Activated T-cell treated with anti-CD3 and anti-CD28 coated beads, Interleukin-2, amount 50 U/mL, for 4 hours (primary cell): ENCODE measurements around the gene TLR6. TPM values are rescaled to one million over a fixed set of nuclear protein-coding genes. Genes with fewer than 3 reads are reported as not detected.

Source experiments
- ATAC-seq, 2 donors: fragments of 200-7000 bp; cut with Tn5 transposase; one replicate each; pipeline ENCODE4 v1.10.0; 2021
- DNase-seq: peaks from one replicate; pipeline ENCODE4 v3.0.0-alpha.2; 2020
- H3K27me3 Mint-ChIP-seq: one replicate; pipeline ENCODE4 v1.8.0; 2021; ENCODE audit warnings: low read depth, mixed read lengths
- H3K36me3 Mint-ChIP-seq: one replicate; pipeline ENCODE4 v1.8.0; 2022; ENCODE audit warnings: mixed read lengths; ENCODE audit not compliant: insufficient read depth
- H3K4me1 Mint-ChIP-seq: one replicate; pipeline ENCODE4 v1.8.0; 2021; ENCODE audit warnings: low read depth, mixed read lengths
- H3K4me3 Mint-ChIP-seq: one replicate; pipeline ENCODE4 v1.8.0; 2021; ENCODE audit warnings: mild to moderate bottlenecking, moderate library complexity, mixed read lengths
- H3K9me3 Mint-ChIP-seq: one replicate; pipeline ENCODE4 v1.8.0; 2021; ENCODE audit warnings: mixed read lengths
- total RNA-seq, 3 donors: library from RNA; stranded (reverse); gene quantifications; one replicate each; pipeline ENCODE4 v1.2.1, GENCODE V29; 2021

TLR6 gene
- total RNA-seq, 3 donors from 2014 or later = 0.73 to 1.9 (median 0.95) TPM

DNA sequence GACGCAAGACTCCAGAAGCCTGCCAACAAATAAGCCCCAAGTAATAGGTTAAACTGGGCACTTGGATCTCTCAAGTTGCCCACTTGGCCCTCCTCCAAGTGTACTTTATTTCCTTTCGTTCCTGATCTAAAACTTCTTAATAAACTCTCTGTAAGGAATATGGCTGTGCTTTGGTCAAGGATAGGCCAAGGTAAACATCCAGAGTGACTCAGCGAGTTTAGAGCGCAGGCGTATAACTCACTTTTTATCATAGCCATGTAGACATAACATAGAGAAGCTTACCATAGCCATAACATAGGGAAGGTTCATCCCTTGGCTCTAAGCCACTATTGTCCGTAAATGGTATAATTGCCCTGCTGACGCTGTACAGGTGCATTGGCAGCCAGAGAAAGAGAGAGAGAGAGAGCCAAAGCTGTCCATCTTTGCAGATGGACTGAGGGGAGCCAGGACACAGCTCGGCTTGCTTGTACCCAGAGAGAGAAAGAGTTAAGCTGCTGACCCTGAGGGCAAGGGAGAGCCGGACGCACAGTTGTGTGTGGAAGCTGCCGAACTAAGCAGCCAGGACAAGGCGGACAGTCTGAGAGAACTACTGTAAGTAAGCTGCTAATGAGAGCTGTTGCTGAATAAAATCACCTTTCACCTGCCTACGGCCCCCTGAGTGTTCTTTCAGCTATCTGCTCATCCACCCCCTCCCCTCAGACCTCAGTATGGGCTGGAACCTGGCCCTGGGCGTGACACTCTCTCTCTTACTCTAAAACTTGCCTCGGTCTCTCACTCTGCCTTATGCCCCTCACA is 53.9 kb downstream of the TLR6 start:
- Mint-ChIP-seq H3K36me3 (peaks cover 51% of the 10 kb centered on the region), H3K27me3 (no peaks in the 10 kb centered on the region), H3K4me1 (peaks cover 43% of the 10 kb centered on the region), H3K9me3 (peaks cover 35% of the 10 kb centered on the region), H3K4me3 (peak overlapping the region; percentile 42)
- DNase-seq = no peak
- no peak for ATAC-seq

- Mint-ChIP-seq H3K4me3 (no peak overlapping the region), H3K36me3 (peaks cover 61% of the 10 kb centered on the region), H3K9me3 (peaks cover 43% of the 10 kb centered on the region), H3K27me3 (no peaks in the 10 kb centered on the region), H3K4me1 (peaks cover 40% of the 10 kb centered on the region)
- ATAC-seq = no peak
- no peak for DNase-seq
Observed at GRCh38 chr4:38800961-38801450, 55.6 kb downstream of the TLR6 start.

- Mint-ChIP-seq H3K4me1 (peaks cover 34% of the 10 kb centered on the region), H3K4me3 (no peak overlapping the region), H3K36me3 (peaks cover 66% of the 10 kb centered on the region), H3K27me3 (no peaks in the 10 kb centered on the region), H3K9me3 (peaks cover 46% of the 10 kb centered on the region)
- no peak for ATAC-seq
- no peak for DNase-seq
Observed at GRCh38 chr4:38800366-38800765, 56.3 kb downstream of the TLR6 start.

DNA sequence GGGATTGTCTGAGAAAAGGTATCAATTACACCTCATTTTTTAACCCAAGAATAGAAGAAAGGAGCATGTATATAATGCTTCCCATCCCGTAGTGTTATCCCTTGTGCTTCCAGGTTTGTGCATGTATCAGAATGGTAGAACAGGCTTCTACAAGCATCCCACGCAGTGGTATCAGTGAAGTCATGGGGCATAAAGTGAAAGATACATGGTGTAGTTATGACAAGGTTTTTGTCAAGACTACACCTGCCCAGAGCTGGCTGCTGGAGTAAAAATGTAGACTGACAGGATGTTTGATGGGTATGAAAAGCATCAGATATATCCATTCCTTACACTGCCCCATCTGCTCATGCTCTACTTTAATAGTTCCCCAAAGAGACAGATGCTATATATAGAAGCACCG is 61.5 kb downstream of the TLR6 start:
- no peak for ATAC-seq
- Mint-ChIP-seq H3K4me1 (peaks cover 6% of the 10 kb centered on the region), H3K27me3 (no peaks in the 10 kb centered on the region), H3K4me3 (no peak overlapping the region), H3K36me3 (peaks cover 52% of the 10 kb centered on the region), H3K9me3 (peaks cover 56% of the 10 kb centered on the region)
- DNase-seq = no peak

- H3K36me3 Mint-ChIP-seq = peaks cover 42% of the 10 kb centered on the region
- peaks cover 52% of the 10 kb centered on the region for H3K9me3 Mint-ChIP-seq
- peaks cover 4% of the 10 kb centered on the region for H3K4me1 Mint-ChIP-seq
- no peak overlapping the region for H3K4me3 Mint-ChIP-seq
- no peak for ATAC-seq
- H3K27me3 Mint-ChIP-seq = no peaks in the 10 kb centered on the region
- no peak for DNase-seq
Observed at GRCh38 chr4:38794051-38794450, 62.6 kb downstream of the TLR6 start.

DNA sequence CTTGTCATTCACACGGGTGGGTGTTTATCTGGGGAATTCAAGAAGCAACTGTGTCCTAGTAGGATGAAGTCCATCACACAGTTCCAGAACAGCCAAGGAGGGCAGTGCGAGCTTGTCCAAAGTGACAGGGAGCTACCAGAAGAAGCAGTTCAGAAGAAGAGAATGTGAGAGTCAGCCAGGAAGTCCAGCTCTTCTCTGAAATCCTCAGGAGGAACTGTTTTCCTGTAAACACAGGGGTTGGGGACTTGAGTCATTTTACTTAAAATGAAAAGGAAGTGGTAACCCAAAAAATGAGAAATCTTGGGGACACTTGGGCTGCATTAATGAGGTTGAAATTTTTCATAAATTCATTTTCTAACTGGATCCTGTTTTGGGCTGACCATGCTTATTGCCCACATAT is 65.6 kb downstream of the TLR6 start:
- DNase-seq = no peak
- Mint-ChIP-seq H3K4me1 (peaks cover 4% of the 10 kb centered on the region), H3K4me3 (no peak overlapping the region), H3K36me3 (peaks cover 20% of the 10 kb centered on the region), H3K27me3 (no peaks in the 10 kb centered on the region), H3K9me3 (peaks cover 43% of the 10 kb centered on the region)
- ATAC-seq = no peak

GRCh38 chr4:38788317-38788716 is 68.3 kb downstream of the TLR6 start:
- Mint-ChIP-seq H3K36me3 (peaks cover 6% of the 10 kb centered on the region), H3K4me1 (peaks cover 4% of the 10 kb centered on the region), H3K9me3 (peaks cover 20% of the 10 kb centered on the region), H3K27me3 (no peaks in the 10 kb centered on the region), H3K4me3 (no peak overlapping the region)
- ATAC-seq (no peak), DNase-seq (no peak)

GRCh38 chr4:38787693-38788092 is 68.9 kb downstream of the TLR6 start:
- ATAC-seq (no peak), DNase-seq (no peak)
- Mint-ChIP-seq H3K4me1 (peaks cover 6% of the 10 kb centered on the region), H3K36me3 (peaks cover 6% of the 10 kb centered on the region), H3K4me3 (no peak overlapping the region), H3K9me3 (peaks cover 19% of the 10 kb centered on the region), H3K27me3 (peaks cover 2% of the 10 kb centered on the region)

DNA sequence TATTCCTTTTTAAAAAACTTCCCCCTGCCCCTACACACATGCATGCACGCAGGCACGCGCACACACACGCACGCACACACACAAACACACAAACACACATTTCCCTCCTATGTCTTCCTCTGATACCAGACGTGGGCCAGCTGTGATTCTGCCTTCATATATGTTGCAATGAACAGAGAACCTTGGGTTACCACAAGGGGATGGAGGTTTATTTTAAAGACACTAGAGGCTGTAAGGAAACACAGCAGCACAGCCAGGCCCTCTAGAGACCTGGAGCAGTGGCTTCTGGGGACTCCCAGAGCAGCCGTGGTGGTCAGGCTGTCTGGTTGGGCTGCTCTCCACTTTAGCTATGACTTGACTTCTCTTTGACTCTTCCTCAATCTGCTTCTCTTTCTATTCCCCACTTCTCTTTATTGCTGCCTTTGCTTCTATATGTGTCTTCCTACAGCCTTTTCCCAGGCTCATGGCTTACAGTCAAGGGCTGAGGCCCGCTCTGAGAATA is 70.7 kb downstream of the TLR6 start:
- ATAC-seq = no peak
- Mint-ChIP-seq H3K4me1 (peaks cover 7% of the 10 kb centered on the region), H3K4me3 (peak overlapping the region; percentile 44), H3K36me3 (no peaks in the 10 kb centered on the region), H3K27me3 (peaks cover 3% of the 10 kb centered on the region), H3K9me3 (peaks cover 11% of the 10 kb centered on the region)
- no peak for DNase-seq

DNA sequence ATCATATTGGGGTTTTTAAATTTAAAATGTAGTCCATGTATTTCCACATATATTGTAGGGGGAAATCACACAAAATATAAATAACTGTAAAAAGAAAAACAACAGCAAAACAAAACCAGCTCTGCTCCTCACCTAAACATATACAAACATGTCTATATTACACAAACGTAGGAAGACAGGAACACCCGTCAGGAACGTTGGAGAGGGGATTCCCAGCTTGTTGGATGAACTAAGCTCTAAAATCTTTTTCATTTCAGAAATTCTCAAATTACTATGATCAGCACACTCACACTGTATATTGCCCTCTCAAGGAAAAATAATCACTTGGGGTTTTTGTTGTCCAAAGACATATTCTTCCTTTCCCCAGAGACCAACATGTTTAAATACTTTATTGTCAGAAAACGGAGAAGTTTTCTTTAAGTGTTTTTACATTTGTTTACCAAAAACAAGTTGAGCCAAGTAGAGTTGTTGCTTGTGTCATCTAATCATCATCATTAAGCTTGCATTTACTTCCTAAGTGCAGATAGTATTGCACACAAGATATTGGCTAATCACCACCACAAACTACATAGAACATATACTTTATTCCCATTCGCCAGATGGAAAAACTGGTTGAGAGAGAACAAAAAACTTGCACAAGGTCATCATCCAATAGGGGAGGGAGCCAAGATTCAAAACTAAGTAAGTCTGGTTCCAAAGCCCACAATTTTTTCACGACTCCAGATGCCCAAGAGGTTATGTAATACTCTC is 71.4 kb downstream of the TLR6 start:
- Mint-ChIP-seq H3K9me3 (peaks cover 11% of the 10 kb centered on the region), H3K4me1 (peaks cover 4% of the 10 kb centered on the region), H3K36me3 (no peaks in the 10 kb centered on the region), H3K4me3 (no peak overlapping the region), H3K27me3 (peaks cover 3% of the 10 kb centered on the region)
- DNase-seq (no peak), ATAC-seq (no peak)

DNA sequence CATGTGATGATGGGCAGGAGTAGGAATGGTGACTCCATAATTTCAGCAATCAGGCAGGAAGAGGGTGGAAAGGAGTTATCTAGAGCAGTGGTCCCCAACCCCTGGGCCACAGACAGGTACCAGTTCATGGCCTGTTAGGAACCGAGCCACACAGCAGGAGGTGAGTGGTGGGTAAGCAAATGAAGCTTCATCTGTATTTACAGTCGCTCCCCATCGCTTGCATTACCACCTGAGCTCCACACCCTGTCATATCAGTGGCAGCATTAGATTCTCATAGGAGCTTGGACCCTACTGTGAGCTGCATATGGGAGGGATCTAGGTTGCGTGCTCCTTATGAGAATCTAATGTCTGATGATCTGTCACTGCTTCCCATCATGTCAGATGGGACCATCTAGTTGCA is 72.5 kb downstream of the TLR6 start:
- Mint-ChIP-seq H3K4me1 (peaks cover 4% of the 10 kb centered on the region), H3K9me3 (peaks cover 4% of the 10 kb centered on the region)

DNA sequence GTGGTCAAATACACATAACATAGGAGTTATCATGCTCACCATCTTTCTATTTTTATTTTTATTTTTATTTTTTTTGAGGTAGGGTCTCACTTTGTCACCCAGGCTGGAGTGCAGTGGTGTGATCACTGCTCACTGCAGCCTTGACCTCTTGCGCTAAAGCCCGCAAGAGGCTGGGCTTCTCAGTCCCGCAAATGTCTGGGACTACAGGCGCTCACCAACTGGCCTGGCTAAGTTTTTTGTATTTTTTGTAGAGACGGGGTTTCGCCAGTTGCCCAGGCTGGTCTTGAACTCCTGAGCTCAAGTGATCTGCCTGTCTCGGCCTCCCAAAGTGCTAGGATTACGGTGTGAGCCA is 73.5 kb downstream of the TLR6 start:
- ATAC-seq (no peak), DNase-seq (no peak)
- H3K36me3 Mint-ChIP-seq = no peaks in the 10 kb centered on the region
- H3K4me3 Mint-ChIP-seq = no peak overlapping the region
- peaks cover 4% of the 10 kb centered on the region for H3K4me1 Mint-ChIP-seq
- peaks cover 3% of the 10 kb centered on the region for H3K27me3 Mint-ChIP-seq
- H3K9me3 Mint-ChIP-seq = peaks cover 3% of the 10 kb centered on the region

More for the DNA sequence above, 72.5 kb downstream of the TLR6 start:
- DNase-seq (no peak), ATAC-seq (no peak)
- H3K27me3 Mint-ChIP-seq = peaks cover 3% of the 10 kb centered on the region
- no peak overlapping the region for H3K4me3 Mint-ChIP-seq
- H3K36me3 Mint-ChIP-seq = no peaks in the 10 kb centered on the region

GRCh38 chr4:38782452-38783108 is 74.0 kb downstream of the TLR6 start, which contains the start of gene TLR10:
Gene TLR10 (minus strand): TSS chr4:38782990. CDS start chr4:38775590, 7,400 bp downstream.
- peak in 1 of 2 donors; percentile 58 for ATAC-seq
- peak within 1 kb of the TSS; percentile 62 for H3K4me3 Mint-ChIP-seq
- peak; percentile 24 for DNase-seq

DNA sequence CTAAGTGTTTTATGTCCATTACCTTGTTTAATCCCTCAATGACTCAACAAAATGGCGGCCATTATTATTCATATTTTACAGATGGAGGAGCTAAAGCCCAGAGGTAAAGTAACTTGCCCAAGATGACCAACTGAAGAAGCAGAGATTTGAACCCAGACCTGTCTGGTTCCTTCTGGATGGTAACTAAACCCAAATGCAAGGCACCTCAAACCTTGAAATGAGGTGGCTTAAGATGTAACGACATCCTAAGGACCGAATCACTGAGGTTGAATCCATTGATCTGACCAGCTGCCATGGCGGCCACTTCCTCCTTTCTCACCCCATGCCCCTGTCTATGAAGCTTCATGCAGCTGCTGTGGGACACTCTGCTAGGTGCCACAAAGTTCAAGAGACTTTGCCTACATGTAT is 74.8 kb downstream of the TLR6 start:
- ATAC-seq = no peak
- H3K36me3 Mint-ChIP-seq = no peaks in the 10 kb centered on the region
- no peak overlapping the region for H3K4me3 Mint-ChIP-seq
- DNase-seq = no peak
- H3K27me3 Mint-ChIP-seq = peaks cover 6% of the 10 kb centered on the region
- H3K4me1 Mint-ChIP-seq = peaks cover 4% of the 10 kb centered on the region
- peaks cover 3% of the 10 kb centered on the region for H3K9me3 Mint-ChIP-seq

More at GRCh38 chr4:38782452-38783108, 74.0 kb downstream of the TLR6 start, which contains the start of gene TLR10:
- Mint-ChIP-seq H3K9me3 (no peaks in the 10 kb centered on the region), H3K4me1 (peaks cover 4% of the 10 kb centered on the region), H3K27me3 (peaks cover 3% of the 10 kb centered on the region), H3K36me3 (no peaks in the 10 kb centered on the region)
